ENCODE measurements around the gene CLOCK. TPM values are rescaled to one million over a fixed set of nuclear protein-coding genes. Genes with fewer than 3 reads are reported as not detected.

CLOCK gene
- total RNA-seq, 1 donor from 2014 or later = 17.1 TPM

GRCh38 chr4:55416176-55416575 is 130.5 kb downstream of the CLOCK start:
- no peak for DNase-seq (ENCODE audit: low read depth in 2 of 2)

DNA sequence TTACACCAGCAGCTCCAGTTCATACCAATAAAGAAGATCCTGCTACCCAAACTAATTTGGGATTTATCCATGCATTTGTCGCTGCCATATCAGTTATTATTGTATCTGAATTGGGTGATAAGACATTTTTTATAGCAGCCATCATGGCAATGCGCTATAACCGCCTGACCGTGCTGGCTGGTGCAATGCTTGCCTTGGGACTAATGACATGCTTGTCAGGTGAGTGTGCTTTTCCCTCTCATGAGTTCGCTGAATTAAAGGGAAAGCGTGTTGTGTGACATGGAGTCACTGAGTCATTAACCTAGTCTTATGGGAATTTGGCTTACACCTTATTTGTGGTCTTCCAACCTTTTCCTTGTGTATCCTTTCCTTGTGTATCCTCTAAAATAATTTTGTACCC is 135.1 kb downstream of the CLOCK start:
- DNase-seq (ENCODE audit: low read depth in 2 of 2) = no peak

- no peak for DNase-seq (ENCODE audit: low read depth in 2 of 2)
These were observed 136.3 kb downstream of the CLOCK start for GRCh38 chr4:55410431-55410830.

DNA sequence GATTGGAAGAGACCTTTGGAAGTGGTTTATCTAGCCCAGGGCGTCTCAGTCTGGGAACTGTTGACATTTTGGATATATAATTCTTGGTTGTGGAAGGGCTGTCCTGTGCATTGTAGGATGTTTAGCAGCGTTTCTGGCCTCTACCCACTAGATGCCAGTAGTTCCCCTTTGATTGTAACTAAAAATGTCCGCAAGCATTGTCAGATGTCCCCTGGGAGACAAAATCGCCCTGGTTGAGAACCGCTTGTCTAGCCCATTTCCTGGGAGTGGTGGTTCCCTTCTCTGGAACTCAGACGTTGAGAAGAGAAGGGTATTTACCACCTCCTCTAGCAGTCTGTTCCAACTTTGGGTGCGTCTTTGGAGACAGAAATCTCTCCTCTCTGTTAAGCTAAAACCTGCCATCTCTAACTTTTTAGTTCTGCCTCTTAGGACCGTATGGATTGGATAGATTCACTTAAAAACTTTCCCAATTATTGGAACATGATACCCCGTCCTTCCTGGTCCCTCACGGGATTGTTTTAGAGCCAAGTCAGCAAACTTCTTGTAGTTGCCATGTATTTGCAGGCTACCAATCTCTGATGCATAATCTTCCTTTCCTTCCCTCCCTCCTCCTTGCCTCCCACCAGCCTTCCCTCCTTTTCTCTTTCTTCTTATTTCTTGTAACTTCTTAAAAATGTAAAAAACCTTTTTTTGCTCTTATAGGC is 137.1 kb downstream of the CLOCK start:
- peak; percentile 14 to 33 for DNase-seq (ENCODE audit: low read depth in 2 of 2)

DNA sequence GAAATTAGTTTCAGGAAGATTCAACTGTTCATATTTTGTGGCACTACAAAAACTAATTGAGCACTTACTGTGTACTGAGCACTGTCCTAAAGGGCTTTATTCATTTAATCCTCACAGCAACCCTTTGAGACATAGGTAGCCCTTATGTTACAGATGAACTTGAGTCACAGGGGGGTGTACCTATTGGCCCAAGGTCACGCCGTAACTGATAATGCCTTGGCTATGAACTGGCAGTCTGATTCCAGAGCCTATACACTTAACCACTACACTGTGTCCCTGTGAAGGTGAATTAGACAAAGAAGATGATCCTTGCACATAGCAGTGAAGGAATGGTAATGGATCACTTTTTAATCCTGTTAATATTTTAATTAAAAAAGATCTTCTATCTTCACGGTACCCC is 138.9 kb downstream of the CLOCK start:
- DNase-seq (ENCODE audit: low read depth in 2 of 2) = no peak

- DNase-seq (ENCODE audit: low read depth in 2 of 2) = no peak
These were observed 139.6 kb downstream of the CLOCK start for GRCh38 chr4:55407119-55407518.

GRCh38 chr4:55406545-55406944 is 140.2 kb downstream of the CLOCK start:
- DNase-seq (ENCODE audit: low read depth in 2 of 2) = no peak

DNA sequence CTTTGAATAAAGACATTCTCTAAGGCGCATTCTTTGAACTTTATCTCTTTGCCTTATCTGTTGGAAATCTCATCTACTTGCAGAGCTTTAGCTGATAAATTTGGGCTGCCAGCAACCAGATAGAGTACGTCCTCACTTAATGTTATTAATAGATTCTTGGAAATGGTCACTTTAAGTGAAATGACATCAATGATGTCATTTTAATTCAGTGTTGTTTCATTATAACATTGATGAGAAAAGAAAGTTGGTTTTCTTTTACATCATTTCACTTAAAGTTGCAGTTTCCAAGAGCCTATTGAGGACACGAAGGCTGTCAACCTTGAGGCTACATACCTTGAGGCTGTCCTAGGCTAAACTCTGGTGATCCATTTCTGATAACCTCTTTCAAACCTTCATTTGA is 141.6 kb downstream of the CLOCK start:
- DNase-seq (ENCODE audit: low read depth in 2 of 2) = no peak

DNA sequence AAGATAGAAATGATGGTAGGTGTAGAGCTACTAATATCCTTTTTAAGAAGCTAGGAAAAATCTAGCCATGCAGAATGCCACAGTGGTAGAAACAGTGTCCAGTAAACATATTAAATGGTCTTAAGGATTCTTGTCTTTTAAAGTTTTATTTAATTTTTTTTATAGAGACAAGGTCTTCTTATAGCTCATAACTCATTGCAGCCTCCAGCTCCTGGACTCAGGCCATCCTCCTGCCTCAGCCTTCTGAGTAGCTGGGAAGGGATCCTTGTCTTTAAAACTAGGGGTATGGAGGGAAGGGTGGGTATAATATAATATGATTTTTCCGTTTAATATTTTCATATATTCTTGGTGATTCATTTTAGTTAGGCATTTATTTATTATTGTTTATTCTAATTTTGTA is 147.1 kb downstream of the CLOCK start:
- no peak for DNase-seq (ENCODE audit: low read depth in 2 of 2)

- peak; percentile 16 to 36 for DNase-seq (ENCODE audit: low read depth in 2 of 2)
These were observed 147.7 kb downstream of the CLOCK start for GRCh38 chr4:55398966-55399365.

- DNase-seq (ENCODE audit: low read depth in 2 of 2) = peak in 1 of 2 donors; percentile 38
These were observed 148.2 kb downstream of the CLOCK start for GRCh38 chr4:55398461-55398860.

DNA sequence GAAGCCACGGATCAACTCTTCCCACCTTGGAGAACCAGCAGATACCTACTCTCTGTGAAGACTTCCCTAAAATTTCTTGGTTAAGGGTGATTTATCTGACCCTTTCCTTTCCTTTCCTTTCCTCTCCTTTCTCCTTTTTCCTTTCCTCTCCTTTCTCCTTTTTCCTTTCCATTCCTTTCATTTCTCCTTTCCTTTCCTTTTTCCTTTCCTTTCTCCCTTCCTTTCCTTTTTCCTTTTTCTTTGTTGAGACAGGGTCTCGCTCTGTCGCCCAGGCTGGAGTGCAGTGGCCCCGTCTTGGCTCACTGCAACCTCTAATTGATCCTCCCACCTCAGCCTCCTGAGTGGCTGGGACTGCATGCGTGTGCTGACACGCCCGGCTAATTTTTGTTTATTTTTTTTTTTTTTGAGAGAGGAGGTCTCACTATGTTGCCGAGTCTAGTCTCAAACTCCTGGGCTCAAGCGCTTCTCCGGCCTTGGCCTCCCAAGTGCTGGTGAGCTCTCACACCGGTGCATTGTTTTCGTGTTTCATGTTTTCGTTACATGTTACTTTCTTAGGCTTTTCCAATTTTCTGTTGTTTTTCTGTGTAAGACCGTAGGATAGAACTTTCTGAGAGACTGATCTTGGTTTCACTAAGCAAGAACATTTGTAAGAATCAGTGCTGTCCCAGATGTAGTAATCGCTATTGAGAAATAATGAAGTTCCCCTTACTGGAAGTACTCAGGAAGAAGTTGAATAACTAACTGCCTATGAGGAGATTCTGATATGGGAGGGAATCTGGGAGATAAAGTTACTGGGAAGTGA is 149.0 kb downstream of the CLOCK start:
- DNase-seq (ENCODE audit: low read depth in 2 of 2) = peak in 1 of 2 donors; percentile 53

DNA sequence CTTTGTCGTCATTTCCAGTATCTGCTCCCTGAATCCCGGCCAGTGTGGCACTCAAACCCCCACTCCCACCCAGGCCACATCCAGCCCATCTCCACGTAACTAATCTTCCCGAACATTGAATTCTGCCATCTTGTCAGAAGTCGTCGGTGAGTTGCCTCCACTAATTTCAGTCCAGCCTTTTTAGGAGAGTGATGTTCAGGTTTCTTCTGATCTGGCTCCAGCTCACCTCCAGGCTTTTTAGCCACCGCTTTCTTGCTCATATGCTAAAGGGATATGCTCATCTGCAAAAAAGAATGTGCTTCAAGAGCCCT is 149.6 kb downstream of the CLOCK start:
- DNase-seq (ENCODE audit: low read depth in 2 of 2) = peak in 1 of 2 donors; percentile 22

DNA sequence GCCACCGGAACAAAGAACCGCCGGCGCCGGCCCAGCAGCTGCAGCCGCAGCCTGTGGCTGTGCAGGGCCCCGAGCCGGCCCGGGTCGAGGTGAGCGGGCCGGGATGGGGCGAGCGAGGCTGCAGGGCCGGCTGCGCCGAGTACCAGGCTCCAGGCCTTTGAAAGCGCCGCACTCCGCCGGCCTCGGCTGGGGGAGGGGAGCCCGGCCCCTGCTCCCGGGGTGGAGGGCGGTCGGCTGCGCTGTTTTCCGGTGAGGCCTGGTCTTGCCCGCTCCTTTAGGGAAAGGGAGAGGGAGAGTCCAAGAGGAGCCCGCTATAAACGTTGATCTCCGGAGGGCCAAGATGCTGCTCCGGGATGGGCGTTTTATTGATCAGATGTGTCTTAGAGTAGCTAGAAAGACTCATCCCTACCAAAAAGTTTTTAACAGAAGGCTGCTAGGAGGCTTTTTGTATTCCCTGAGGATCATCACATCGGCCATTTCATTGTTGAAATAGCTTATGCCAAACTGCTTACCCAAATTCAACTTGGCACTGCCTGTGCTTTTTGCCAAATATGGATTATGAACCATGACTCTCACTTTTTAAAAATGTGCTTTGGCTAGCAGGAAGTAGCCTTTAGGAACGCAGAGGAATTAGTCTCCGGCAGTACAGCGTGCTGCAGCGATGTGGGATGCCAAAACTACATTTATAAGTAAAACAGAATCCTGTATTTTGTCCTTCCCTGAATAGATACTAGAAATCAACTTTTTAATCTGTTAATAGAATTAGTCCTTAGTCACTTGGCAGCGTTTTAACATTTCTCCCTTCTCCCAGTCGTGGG is 150.2 kb downstream of the CLOCK start:
- DNase-seq (ENCODE audit: low read depth in 2 of 2) = peak; percentile 45 to 55

DNA sequence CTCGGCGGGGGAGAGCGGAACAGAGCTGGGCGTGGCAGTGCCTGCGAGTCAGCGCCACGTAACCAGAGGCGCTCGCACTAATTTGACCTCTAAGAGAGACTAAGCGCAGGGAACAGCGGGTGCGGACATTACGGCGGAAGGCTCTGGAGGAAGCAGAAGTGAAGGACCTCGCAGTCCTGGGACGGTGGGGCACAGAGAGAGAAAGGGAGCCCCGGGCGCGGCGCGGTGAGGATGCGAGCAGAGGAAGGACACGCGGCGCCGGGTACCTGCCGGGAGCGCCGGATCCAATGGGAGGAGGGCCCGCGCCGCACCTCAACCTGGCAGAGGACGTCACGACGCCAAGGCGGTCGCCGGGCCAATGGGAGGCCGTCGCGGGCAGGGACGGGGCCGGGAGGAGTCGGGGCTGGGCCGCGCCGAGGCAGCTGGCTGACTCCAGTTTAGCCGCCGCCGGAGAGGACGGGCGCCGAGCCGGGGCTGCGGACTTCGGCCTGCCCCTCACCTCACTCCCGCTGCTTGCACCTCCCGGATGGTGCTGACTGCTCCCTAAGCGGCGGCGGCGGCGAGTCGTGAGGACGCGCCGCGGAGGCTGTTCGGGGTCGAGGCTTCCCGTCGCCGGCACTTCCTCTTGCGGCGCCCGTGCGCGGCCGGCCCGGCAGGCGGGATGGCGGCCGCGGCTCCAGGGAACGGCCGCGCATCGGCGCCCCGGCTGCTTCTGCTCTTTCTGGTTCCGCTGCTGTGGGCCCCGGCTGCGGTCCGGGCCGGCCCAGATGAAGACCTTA is 151.0 kb downstream of the CLOCK start, which contains the start of gene TMEM165:
Gene TMEM165, plus strand, starts transcription at position 429 of the 779 bp plus-strand sequence. Its CDS starts 233 bp downstream, at position 662.
- peak; percentile 87 to 92 for DNase-seq (ENCODE audit: low read depth in 2 of 2)

DNA sequence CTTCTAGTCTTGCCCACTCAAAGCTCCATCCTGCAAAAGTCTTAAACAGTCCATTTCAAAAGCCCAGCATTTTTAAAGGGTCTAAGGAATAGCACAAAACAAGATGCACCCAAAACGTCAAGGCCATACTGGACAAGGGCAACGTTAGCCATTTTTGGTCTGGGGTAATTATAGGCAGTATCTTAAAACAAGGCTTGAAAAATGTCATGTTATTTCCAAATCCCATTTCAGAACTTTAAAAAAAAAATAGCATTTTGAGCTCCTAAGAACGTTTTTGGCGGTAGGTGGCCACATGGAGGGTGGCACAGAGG is 151.5 kb downstream of the CLOCK start:
- DNase-seq (ENCODE audit: low read depth in 2 of 2) = no peak

GRCh38 chr4:55393461-55394320 is 153.0 kb downstream of the CLOCK start:
- DNase-seq (ENCODE audit: low read depth in 2 of 2) = peak in 1 of 2 donors; percentile 45

GRCh38 chr4:55386840-55387239 is 159.9 kb downstream of the CLOCK start:
- DNase-seq (ENCODE audit: low read depth in 2 of 2) = no peak

GRCh38 chr4:55386073-55386472 is 160.6 kb downstream of the CLOCK start:
- DNase-seq (ENCODE audit: low read depth in 2 of 2) = peak; percentile 36 to 52

GRCh38 chr4:55385201-55385649 is 161.5 kb downstream of the CLOCK start:
- DNase-seq (ENCODE audit: low read depth in 2 of 2) = no peak

Data from lung microvascular endothelial cell (primary cell).